SK-N-DZ (cell line): Measurements from ENCODE around the gene TRIM8.
"Not testable (repeated sequence)": the region's sequence is repeated elsewhere in the genome, so short reads cannot be mapped to it uniquely, and the experiment has no call there.

Experiments
- DNase-seq: peaks from one replicate; pipeline ENCODE4 v3.0.0-alpha.2; 2015; ENCODE audit warnings: low spot score

TRIM8 gene

DNA sequence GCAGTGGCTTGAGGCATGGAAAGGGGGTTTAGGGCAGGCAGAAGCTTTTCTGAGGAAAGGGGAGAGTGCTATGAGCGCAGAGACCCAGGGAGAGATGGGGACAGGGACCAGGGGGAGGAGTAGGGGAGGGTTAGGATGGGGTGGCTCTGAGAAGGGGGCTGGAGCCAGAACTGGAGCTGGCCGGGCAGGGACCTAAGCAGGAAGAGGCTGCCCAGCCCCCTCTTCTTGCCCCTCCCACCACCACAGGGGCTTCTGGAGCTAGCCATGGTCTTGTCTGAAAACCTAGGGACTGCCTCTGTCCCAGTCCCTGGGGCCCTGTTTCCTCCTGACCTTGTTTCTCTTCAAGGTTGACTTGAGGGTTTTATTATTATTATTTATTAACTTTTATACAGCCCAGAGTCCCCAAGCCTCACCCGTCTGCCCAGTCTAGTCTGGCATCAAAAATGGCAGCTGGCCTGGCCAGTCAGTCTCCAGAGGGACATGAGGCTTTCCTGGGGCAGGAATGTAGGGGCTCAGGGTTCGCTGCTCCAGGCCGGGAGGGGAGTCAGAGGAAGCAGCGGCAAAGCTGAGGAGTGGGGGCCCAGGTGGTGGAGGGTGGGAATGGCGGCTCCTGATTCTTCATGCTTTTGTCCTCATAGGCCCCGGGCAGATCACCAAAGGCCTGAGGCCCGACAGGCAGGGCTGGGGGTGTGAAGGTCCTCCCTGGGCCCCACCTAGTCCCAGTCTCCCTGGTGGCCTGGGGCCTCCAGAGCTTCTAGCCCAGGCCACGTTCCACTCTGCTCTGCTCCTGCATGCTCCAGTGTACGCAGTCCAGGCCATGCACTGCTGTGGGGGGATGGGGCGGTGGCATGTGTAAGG, 5.7 kb downstream of the TRIM8 start:
- DNase-seq = no peak

- DNase-seq = no peak
Observed at GRCh38 chr10:102650655-102651454, 6.6 kb downstream of the TRIM8 start.

DNA sequence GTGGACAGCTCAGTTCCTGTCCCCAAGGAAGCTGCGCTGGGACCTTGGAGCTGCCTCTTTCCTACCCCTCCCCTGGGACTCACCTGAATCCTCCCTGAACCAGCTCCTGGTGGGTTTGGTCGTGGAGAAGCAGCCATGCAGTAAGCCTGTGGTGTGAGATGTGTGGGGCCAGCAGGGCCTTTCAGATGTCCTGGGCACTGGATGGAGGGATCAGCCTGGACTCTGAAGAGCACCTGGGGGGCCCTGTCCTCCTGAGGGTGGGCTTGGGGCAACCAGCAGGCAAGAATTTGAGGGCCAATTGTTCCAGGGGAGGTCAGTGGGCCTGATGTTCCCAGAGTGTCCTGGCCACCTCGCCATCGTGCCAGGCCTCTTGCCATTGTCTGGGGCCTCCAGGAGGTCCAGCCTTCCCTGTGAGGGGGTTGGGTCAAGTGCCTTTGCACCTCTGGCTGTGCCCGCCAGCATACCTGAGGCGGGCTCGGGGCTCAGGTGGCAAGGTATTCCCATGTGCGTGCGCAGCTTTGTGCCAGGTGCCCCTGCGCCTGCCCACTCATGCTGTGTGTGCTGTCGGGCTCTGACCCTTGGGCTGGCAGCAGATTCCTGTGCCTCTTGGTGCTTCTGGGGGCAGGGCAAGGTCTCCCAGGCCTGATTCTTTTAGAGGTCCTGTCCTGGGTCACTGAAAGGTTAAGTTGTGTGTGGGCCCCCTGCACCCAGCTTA, 7.3 kb downstream of the TRIM8 start:
- DNase-seq = no peak

DNA sequence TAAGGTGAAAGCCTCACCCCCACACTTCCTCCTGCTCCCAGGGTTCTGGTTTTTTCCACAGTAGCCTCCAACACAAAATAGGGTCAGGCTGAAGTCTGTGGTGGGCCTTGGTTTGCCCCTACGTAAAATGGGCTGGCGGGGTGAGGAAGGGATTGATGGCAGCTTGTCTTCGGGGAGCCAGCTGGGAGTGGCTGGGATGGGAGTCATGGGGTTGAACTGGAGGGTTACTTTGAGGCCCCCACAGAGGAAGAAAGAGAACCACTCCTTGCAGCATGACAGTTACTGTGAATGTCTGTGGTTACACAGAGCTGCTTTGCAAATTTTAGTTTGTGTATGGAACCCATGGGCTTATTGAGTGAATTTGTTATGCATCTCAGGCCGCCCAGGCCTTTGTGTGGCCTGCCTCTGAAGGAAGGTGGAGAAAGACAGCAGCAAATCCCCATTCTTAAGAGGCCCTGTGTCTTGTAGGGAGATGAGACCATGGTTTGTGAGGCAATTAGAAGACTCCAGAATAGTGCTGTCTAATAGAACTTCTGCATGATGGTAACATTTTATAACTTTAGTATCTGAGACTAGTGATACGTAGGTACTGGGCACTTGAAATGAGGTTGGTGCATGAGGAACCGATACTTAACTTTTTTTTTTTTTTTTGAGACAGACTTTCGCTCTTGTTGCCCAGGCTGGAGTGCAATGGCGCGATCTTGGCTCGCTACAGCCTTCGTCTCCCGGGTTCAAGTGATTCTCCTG, 8.1 kb downstream of the TRIM8 start:
- no peak for DNase-seq

- no peak for DNase-seq
Observed at GRCh38 chr10:102653060-102653459, 8.8 kb downstream of the TRIM8 start.

DNA sequence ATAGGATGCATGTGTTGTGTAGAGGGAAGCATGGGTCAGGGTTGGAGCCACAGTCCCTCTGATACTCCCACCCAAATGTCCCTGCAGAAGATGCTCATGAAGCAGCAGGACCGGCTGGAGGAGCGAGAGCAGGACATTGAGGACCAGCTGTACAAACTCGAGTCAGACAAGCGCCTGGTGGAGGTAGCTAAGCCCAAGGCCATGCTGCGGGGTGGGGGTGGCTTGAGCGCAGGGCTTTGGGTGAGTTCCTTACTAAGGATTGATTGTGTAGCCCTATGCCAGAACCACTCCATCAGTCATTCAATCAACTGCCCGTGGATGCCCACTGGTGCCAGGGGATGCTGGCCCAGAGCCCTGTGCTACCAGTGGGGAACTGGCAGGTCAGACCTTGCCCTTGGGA, 10.3 kb downstream of the TRIM8 start:
- DNase-seq = no peak

DNA sequence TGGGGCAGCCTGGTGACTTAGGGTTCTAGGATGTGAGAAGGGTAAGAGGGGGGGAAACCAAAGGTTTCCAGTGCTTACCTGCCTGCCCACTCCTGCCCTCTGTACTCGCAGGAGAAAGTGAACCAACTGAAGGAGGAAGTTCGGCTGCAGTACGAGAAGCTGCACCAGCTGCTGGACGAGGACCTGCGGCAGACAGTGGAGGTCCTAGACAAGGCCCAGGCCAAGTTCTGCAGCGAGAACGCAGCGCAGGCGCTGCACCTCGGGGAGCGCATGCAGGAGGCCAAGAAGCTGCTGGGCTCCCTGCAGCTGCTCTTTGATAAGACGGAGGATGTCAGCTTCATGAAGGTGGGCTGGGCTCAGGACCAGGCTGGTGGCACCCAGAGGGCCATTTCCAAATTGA, 10.7 kb downstream of the TRIM8 start:
- no peak for DNase-seq

- no peak for DNase-seq
Observed at GRCh38 chr10:102656026-102656425, 11.7 kb downstream of the TRIM8 start.

DNA sequence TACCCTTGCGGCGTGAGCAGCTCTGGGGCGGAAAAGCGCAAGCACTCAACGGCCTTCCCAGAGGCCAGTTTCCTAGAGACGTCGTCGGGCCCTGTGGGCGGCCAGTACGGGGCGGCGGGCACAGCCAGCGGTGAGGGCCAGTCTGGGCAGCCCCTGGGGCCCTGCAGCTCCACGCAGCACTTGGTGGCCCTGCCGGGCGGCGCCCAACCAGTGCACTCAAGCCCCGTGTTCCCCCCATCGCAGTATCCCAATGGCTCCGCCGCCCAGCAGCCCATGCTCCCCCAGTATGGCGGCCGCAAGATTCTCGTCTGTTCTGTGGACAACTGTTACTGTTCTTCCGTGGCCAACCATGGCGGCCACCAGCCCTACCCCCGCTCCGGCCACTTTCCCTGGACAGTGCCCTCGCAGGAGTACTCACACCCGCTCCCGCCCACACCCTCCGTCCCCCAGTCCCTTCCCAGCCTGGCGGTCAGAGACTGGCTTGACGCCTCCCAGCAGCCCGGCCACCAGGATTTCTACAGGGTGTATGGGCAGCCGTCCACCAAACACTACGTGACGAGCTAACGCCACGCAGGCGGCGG, 12.6 kb downstream of the TRIM8 start:
- DNase-seq = no peak

GRCh38 chr10:102657451-102657850, 13.2 kb downstream of the TRIM8 start:
- no peak for DNase-seq

GRCh38 chr10:102657984-102658724, 13.9 kb downstream of the TRIM8 start:
- DNase-seq = no peak

- no peak for DNase-seq
Observed at GRCh38 chr10:102658802-102659201, 14.5 kb downstream of the TRIM8 start.

DNA sequence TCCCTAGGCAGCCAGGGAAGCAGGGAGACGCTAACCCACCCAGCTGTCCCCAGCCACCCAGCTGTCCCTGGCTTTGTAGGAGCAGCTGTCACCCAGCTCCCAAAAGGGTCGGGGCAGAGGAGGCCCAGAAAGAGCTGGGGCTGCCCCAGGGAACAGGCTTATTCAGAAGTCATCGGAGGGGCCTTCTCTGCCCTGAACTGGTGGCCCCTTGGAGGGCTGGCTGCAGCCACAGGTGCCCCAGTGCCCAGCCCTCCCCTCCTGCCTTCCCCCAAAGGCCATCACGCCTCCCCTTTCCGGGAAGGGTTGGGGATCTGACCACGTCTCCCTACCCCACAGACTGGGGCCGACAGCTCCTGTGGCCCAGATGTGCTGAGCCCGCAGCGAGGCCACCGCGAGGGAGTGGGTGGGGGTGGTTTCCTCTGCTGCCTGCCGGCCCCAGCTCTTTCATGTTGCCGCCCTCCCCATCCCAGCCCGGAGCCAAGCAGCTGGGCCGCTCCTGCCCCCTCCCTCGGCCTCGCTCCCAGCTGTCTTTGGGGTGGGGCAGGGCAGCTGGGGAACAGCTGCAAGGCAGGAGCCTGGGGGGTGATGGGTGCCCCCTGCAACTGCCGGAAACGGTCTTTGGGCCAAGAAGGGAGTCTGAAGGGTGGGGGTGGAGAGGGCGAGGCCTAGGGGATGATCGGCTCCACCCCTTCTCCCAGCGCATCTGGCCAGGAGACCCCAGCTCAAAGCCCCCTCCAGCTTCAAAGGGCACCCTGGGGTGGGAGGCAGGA, 16.8 kb downstream of the TRIM8 start:
- DNase-seq = peak; percentile 52

- no peak for DNase-seq
Observed at GRCh38 chr10:102661658-102662028, 17.4 kb downstream of the TRIM8 start.

GRCh38 chr10:102665904-102666509, 21.7 kb downstream of the TRIM8 start:
- no peak for DNase-seq

DNA sequence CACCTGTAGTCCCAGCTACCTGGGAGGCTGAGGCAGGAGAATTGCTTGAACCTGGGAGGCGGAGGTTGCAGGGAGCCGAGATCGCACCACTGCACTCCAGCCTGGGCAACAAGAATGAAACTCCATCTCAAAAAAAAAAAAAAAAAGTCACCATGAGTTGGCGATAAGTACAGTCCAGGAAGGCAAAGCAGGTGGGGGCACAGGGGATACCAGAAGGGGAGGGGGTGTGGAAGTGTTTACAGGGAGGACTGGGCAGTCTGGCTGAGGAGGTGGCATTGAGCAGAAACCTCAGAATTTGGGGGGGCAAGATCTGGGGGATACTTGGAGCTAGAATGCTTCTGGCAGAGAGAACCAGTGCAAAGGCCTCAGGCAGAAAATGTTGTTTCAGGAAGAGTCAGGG, 23.1 kb downstream of the TRIM8 start:
- DNase-seq = not testable (repeated sequence)

GRCh38 chr10:102668326-102669107, 24.2 kb downstream of the TRIM8 start:
- no peak for DNase-seq
